ENCODE measurements around the gene STRN3. TPM values are rescaled to one million over a fixed set of nuclear protein-coding genes. Genes with fewer than 3 reads are reported as not detected.

The STRN3 gene
- total and polyA plus RNA-seq, 2 of the 8 experiments (the other 6 are each of a cell fraction or from before 2014, with no cell fraction given): 8.7 to 38.1 TPM

DNA sequence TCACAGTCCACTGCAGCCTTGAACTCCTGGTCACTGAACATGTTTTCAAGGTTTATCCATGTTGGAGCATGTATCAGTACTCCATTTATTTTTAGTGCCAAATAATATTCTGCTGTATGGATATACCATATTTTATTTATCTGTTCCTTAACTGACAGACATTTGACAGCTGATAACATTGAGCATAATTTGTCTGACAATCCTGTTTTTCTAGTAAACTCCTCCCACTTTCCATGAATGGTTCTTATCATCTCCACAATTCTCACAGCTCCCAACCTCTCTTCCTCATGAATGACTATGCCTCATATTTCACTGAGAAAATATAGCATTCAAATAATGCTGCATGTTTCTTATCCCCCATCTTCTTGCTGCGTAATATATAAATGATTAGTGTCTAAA lies 118.5 kb downstream of the STRN3 start:
- DNase-seq (ENCODE audit: low read depth in 1 of 2, low spot score in 2 of 2) (no peak), FAIRE-seq (no peak)
- Histone ChIP-seq H3K23me2 (ENCODE audit: low read depth, low read length) (no peaks in the 10 kb centered on the region), H3K79me1 (ENCODE audit: low read depth, low read length) (no peaks in the 10 kb centered on the region), H2AK5ac (ENCODE audit: low read depth, low read length) (no peak overlapping the region), H3K4me3 (ENCODE audit: extremely low read depth in 1 of 4, insufficient read depth in 2 of 4, low read depth in 3 of 4, low read length in 4 of 4) (no peak overlapping the region), H4K91ac (replicated peaks; ENCODE audit: insufficient read length, low read length) (no peak overlapping the region), H3K14ac (ENCODE audit: insufficient read length) (no peak overlapping the region), H3K4me1 (replicated peaks in 1 of 4; ENCODE audit: control insufficient read depth in 3 of 4, insufficient read depth in 4 of 4, low read length in 3 of 4) (no peaks in the 10 kb centered on the region), H3K27me3 (replicated peaks in 1 of 4; ENCODE audit: control insufficient read depth in 3 of 4, extremely low read depth in 1 of 4, insufficient read depth in 3 of 4, low read length in 3 of 4) (no peaks in the 10 kb centered on the region), H3K36me3 (ENCODE audit: control insufficient read depth in 2 of 4, insufficient read depth in 4 of 4, low read length in 3 of 4) (peaks cover 0 to 52% (median 5%) of the 10 kb centered on the region in 4 experiments; a peak in 5 of 8 replicates), H3K79me2 (ENCODE audit: control insufficient read depth in 1 of 2, insufficient read depth in 2 of 2, low read length in 2 of 2) (no peaks in the 10 kb centered on the region), H3K27ac (ENCODE audit: low read depth, low read length) (no peak overlapping the region), H3K9ac (replicated peaks in 1 of 4; ENCODE audit: extremely low read depth in 1 of 4, low read depth in 3 of 4, low read length in 3 of 4) (no peak overlapping the region), H3K4ac (replicated peaks; ENCODE audit: insufficient read length, low read depth, low read length) (no peak overlapping the region), H4K20me1 (replicated peaks in 1 of 2; ENCODE audit: control insufficient read depth in 1 of 2, insufficient read depth in 2 of 2, low read length in 2 of 2) (no peaks in the 10 kb centered on the region), H2AFZ (ENCODE audit: low read length) (no peak overlapping the region), H2BK5ac (ENCODE audit: low read depth, low read length) (no peak overlapping the region), H2BK12ac (ENCODE audit: low read depth, low read length) (no peak overlapping the region), H3K4me2 (ENCODE audit: insufficient read depth in 1 of 2, low read depth in 2 of 2, low read length in 2 of 2) (no peak overlapping the region), H2BK15ac (ENCODE audit: low read length) (no peak overlapping the region), H4K5ac (ENCODE audit: insufficient read length, low read depth, low read length) (no peak overlapping the region), H3K18ac (ENCODE audit: extremely low read depth, low read length) (no peak overlapping the region), H3K23ac (ENCODE audit: insufficient read length) (no peak overlapping the region), H3K9me3 (ENCODE audit: insufficient read depth in 2 of 2, low read depth in 1 of 2, low read length in 1 of 2) (no peaks in the 10 kb centered on the region), H3K56ac (replicated peaks; ENCODE audit: insufficient read length, low read depth, low read length) (no peak overlapping the region), H2BK120ac (replicated peaks; ENCODE audit: low read depth, low read length) (no peak overlapping the region), H2BK20ac (ENCODE audit: low read length) (no peak overlapping the region), H4K8ac (ENCODE audit: extremely low read depth, insufficient read depth, low read length) (no peak overlapping the region)
- 95% methylated on average over 1 of the region's 1 CpG; no CpG with 5 or more reads in 1 of the 2 experiments for WGBS, 2 experiments (ENCODE audit: extremely low coverage in 1 of 2, insufficient coverage in 1 of 2, insufficient read length in 1 of 2, insufficient replicate concordance in 2 of 2, low coverage in 1 of 2, low lambda C conversion rate in 2 of 2, missing lambda C conversion rate in 1 of 2)
- ChIA-PET POLR2A (ENCODE audit: partially characterized antibody) (no interaction called here), CTCF (ENCODE audit: partially characterized antibody) (interaction anchor here (1.1 to 1.3 kb wide), 2 partner anchors 28 to 151 kb away, joined by 4 to 6 read pairs; no protein-coding TSS in a partner anchor)
- TF ChIP-seq SRF (IDR thresholded peaks at IDR 0.05; ENCODE audit: low read depth, low read length) (no peak), EP300 (IDR thresholded peaks at IDR 0.05; ENCODE audit: borderline replicate concordance in 1 of 2, low read depth in 2 of 2, low read length in 2 of 2) (no peak), CREB1 (IDR thresholded peaks at IDR 0.05) (no peak), CEBPB (IDR thresholded peaks at IDR 0.05; ENCODE audit: low read depth, low read length) (no peak), HDAC6 (IDR thresholded peaks at IDR 0.05; ENCODE audit: low read depth, low read length) (no peak), GTF2F1 (IDR thresholded peaks at IDR 0.05; ENCODE audit: borderline replicate concordance, low read depth, low read length) (no peak), KDM5A (IDR thresholded peaks at IDR 0.05; ENCODE audit: low read length) (no peak), SAP30 (IDR thresholded peaks at IDR 0.05; ENCODE audit: insufficient read depth, insufficient replicate concordance, low read length) (no peak), EZH2 (IDR thresholded peaks at IDR 0.05; ENCODE audit: low read depth, low read length, severe bottlenecking) (no peak), POU5F1 (IDR thresholded peaks at IDR 0.05; ENCODE audit: low read depth, low read length) (no peak), MAFK (IDR thresholded peaks at IDR 0.05; ENCODE audit: low read depth, low read length) (no peak), ZNF274 (IDR thresholded peaks at IDR 0.05; ENCODE audit: borderline replicate concordance, extremely low read depth, low read length) (no peak)
- TF ChIP-seq, protein P1, sequence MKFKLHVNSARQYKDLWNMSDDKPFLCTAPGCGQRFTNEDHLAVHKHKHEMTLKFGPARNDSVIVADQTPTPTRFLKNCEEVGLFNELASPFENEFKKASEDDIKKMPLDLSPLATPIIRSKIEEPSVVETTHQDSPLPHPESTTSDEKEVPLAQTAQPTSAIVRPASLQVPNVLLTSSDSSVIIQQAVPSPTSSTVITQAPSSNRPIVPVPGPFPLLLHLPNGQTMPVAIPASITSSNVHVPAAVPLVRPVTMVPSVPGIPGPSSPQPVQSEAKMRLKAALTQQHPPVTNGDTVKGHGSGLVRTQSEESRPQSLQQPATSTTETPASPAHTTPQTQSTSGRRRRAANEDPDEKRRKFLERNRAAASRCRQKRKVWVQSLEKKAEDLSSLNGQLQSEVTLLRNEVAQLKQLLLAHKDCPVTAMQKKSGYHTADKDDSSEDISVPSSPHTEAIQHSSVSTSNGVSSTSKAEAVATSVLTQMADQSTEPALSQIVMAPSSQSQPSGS (IDR thresholded peaks at IDR 0.05; ENCODE audit: low read length): no peak

Measured in H1 (cell line).